Brain pericyte (primary cell): ENCODE results near the gene DGKI.

Experiments used
- DNase-seq: peaks from one replicate; pipeline ENCODE4 v3.0.0-alpha.2; 2012; ENCODE audit warnings: low read depth, low spot score

DGKI gene

DNA sequence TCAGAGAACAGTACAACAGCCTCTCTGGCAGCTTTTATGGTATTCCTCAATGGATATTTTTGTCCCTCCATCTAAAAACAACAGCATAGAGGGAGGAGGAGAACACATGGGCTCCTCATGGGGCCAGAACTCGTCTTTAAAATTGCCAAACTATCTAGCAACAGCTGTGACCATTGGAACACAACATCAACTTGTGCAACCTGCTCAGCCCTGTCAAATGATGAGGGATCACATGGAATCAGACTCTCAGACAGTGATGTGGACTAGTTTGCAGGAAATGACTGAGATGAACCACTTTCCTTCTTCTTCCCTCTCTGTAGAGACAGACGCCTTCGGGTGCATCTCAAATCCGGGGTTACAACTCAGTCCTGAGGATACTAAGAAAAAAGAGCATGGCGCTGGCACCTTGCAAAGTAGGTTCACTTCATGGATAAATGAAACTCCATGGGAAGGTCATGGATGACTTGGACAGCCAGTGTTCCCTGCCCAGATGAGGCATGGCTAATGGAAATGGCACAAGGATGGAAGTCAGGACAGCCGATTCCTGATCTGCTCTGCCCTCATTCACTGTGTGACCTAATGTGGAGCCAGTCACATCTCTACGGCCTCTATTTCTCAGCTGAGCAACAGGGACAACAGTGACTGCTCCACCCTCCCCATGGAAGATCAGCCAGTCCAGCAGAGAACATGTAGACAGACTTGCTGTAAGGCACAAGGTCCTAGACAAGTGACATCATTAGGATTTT is 24.6 kb upstream of the DGKI start:
- no peak for DNase-seq

DNA sequence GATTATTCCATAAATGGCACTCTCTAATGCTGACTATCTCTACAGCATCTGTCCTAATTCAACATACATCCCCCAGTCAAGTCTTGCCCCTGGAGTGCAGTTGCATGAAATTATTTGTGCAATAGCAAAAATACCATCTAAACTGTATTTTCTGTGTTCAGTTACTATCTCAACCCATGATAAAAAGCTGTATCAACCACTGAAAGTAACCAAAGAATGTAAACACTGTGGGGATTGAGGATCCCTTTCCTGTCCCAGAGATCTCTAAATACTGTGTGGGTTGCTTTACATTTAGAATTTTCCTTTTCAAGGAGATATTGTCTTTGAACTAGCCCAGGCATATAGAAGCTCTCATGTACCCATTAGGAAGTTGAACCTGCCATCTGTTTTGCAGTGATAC is 23.9 kb upstream of the DGKI start:
- DNase-seq: no peak

DNA sequence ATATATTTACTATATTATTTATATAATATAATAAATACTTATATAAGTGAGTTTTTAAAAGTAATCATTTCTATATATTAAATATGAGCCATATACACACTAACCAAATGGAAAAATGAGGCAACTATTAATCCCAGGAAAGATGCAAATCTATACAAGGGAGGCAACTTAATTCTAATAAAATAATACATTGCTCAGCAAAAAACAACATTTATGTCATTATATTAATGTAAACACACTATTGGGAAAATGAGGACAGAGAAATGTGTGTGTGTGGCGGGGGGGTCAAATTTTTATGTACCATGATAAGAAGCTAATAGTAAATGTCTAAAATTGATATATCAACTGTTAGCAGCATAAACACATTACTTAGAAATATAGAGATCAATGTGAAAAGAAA is 23.3 kb upstream of the DGKI start:
- no peak for DNase-seq

DNA sequence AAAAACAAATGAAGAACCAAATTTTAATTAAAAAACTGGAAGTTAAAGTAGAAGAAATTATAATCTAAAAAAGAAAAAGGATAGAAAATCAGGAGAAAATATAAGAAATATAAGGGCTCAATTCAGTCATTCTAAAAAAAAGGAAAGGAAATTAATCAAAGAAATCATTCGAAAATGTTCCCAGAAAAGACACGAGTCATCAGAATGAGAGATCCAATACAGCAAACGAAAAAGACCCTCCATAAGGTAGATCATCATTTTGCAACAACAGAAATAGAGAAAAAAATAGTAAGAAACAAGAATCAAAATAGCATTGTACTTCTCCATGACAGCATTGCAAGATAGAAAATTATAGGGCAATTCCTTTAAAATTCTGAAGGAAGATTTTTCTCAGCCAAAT is 22.5 kb upstream of the DGKI start:
- DNase-seq: no peak

DNA sequence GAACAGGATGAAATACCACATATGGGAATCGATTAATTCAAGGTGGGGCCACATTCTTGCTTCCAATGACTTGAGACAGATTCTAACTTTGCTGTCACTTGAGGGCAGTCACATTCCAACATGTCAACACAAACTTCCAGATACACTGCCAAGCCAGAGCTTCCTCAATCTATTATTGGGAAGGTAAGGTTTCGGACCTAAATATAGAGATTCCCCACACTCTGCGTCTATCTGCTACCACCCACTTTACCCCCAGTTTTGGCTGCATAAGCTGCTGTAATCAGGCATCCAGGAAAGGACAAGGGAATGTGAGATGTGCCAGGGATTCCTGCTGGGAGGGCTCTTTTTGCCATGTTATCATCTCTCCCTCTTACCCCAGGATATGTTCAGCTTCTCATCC is 20.5 kb upstream of the DGKI start:
- DNase-seq: no peak

DNA sequence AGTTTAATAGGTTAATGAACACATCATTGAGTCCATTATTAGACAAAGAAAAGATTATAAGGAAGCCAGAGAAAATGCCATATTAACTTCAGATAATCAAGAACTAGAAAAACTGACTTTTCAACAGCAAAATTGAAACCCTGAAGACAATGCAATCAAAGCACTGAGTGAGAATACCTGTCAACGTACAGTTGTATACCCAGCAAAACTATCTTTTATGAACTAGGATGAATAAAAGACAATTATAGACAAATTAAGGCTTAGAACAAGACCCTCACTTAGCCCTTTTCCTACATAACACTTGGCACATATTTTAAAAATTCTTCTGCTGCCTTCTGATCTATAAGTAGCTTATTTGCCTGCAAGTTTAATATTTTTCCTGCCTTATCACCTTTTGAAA is 19.0 kb upstream of the DGKI start:
- no peak for DNase-seq

DNA sequence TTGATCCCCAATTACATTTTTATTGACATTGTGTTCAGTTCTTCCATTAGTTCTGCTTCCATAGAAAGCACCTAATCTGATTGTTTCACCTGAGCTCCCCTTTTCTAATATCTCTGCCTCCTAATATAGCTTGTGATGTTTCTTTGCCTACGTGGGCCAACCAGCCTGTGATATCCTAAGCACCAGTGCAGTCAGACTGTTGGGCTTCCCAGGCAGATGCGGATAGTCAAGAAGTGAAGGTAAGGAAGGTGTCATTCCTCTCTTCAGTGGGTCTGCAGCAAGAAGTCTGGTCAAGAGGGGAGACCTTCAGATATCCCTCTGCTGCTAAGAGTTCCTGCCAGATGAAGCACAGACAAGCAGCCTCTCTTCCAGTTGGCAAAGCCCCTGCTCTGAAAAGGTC is 16.2 kb upstream of the DGKI start:
- DNase-seq: no peak

DNA sequence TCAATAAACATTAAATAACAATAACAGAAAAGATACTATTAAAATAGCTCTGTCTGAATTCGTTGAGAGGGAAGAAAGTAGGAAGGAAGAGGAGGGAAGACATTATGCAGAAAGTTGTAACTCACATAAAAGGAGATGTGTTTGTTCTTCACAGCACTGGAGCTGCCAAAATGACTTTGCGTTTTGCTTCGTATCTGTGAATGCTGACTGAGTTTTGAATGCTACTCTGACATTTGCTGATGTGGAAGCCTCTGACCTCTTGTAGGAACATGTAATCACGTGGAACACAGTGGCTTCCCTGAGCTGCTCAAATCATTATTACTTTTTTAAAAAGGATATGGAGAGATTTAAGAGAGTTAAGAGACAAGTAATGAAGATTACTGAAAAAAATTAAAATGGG is 15.6 kb upstream of the DGKI start:
- DNase-seq: no peak

DNA sequence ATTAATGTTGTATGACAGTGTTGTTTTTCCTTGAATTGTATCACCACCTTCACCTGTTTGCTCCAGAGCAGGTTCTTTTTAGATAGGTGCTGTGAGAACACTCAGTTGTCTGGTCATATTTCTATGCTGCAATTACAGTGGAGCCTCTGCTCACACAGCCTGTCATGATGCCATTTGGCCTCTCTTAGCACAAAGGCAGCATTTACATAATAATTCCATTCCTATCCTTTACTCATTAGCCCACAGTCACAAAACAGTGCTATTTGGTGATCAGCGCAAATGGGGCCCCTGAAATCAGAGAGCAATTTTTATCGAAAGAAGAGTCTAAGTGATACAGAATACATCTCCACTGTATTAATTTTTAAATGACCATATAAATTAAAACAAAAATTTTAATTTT is 13.8 kb upstream of the DGKI start:
- no peak for DNase-seq

DNA sequence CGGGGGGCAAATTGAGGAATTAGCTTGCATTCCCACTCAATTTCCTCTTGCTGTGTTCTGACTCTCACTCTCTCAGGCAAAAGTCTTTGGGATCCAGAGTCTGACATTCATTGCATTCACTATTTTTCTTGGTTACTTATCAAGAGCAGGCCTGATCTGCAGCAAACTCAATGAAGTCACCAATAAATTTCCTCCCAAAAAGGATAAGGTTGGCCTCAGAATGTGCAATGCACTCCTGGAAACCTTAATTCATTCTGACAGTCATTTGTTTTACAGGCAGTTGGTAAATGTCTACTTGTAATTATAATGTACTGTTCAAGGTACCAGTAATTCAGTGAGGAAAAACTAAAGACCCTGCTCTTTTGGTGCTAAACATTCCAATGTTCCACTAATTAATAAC is 6.3 kb upstream of the DGKI start:
- no peak for DNase-seq

DNA sequence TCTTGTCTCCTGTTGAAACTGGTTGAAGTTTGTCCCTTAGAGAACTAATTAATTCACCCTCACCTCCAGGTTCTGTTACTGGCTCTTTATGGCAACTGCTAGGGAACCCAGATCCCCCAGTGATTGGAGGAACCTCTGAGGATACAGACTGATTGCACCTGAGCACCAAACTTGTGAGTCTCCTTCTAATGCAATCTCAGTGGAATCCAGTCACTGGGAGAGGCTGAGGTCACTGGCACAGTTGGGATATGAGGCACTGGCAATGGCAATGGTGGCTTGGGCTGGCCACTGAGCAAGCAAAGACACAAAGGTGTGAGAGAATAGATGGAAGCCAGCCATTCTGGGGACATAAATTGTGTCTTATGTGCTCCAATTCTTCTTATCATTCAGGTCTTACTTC is 5.3 kb upstream of the DGKI start:
- DNase-seq: no peak

DNA sequence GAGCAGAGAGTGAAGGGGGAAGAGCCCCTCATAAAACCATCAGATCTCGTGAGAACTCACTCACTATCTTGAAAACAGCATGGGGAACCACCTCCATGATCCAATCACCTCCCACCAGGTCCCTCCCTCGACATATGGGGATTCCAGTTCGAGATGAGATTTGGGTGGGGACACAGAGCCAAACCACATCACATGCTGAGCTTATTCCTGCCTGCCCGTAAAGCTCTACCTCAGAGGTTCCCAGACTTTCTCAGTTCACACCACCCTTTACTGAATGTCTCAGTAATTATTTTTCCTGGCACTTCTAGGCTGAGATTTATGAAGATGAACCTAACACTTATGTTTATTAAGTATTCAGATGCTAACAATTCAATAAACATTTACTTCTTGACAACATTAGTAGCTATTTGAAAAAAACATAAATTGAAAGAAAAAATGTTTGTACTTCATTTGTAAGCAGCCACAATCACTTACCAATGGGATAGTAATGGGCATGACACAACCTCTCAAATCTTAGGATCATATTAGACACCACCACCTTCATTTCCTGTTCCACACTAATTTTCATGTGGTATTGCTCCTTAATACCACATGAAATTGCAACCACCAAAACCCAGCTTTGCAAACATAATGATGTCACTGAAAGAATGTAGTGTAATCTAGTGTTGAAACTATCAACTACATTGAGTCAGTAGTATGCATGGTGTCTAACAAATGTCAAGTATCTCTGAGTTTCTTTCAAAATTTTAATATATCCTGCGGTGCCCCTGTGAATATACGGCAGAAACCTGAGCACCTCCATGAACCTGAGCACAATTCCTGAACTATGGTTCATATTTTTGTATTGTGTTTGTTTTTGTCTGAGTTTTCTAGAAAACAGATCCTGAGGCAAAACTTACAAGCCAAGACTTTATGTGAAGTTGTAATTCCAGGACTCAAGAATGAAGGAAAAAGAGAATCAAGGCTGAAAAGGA is 4.5 kb upstream of the DGKI start:
- DNase-seq: no peak

DNA sequence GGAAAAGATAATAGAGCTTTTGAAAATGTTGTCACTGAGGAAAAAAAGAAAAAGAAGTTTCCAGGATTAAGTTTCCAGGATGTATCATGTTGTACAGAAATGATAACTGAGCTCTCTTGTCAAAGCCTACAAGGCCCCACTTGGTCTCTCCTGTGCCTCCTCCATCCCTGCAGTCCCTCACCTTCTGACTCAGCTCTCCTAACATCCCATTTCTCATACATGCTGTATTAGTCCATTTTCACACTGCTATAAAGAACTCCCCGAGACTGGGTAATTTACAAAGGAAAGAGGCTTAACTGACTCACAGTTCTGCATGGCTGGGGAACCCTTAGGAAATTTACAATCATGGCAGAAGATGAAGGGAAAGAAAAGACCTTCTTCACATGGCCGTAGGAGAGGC is 3.8 kb upstream of the DGKI start:
- no peak for DNase-seq

DNA sequence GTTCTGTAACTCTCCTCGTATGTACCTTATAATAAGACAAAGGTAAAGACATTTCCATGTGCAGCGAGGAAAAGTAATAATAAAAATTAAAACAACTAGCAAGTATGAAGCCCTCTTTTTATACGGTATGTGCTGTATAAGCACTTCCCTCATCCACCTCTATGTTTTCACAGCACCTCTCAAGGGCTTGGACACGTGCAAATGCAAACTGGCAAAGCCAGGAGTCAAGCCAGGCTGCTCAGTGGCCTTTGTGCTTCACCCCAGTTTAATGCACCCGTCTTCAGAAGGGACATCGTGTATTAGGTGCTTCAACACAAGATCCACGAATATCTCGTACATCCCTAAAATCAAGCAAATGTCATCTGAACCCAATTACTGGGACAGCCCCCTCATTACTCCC is 1.3 kb upstream of the DGKI start:
- DNase-seq: no peak

DNA sequence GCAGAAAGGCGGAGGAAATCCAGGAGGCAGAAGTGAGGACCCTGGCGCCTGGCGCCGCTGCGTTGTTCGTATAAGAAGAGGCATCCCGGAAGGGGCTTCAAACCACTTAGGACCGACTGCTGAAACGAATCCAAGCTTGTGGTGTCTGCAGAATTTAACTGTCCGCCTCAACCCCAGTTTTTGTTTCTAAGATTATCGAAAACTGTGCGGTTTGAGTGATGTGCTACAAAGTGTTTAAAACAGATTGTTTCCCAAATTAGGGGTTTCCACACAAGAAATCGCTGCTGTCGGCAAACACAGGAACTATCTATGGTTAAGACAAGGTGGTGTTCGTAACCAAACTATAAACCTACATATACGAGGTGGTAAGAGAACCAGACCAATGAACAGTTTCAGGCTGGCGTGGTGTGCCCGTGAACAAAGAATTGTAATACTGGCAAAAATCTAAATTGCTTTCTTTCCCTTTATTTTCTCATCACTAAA is 835 bp upstream of the DGKI start:
- no peak for DNase-seq

DNA sequence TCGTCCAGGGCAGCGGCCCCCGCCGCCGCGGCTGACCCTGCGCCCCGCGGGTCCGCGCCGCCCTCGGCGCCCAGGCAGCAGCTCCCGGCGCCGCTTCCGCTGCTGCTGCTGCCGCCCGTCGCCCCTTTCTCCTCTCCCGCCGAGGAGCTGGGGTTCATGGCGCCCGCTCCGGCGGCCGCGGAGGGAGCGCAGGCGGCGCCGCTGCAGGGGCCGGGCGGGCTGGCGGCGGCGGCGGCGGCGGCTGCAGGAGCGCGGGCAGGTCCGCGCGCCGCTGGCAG is 286 bp downstream of the DGKI start:
- no peak for DNase-seq

DNA sequence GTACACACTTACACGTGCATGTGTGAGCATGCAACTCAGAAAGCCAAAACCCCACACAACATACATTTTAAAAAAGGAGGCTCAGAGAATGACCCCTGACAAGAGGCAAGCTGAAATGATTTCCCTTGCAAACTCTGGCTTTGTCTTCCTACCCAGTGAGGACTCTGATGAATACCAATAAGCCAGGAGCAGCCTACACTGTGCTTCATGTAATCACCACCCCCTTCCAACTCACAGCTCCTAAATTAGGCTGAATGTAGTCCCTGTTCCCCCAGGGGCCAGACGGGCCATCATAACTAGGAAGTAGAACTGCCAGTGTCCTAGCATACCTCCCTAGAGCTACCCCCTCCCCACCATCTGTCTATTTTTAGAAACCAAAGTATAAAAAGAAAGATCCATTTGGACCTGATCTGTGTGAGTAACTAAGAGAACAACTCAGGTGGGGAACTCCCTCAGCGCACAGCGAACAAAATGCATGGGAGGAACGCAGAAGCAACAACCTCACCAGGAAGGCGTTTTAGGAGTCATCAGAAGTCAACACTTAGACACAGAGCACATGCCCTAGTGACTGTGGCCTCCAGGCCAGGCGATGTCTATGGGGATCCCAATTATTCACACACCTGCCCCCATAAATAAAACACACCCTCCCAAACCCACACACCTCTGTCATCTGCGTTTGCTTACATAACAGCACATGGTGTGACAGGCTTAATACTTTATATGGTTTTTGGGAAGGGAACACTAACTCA is 1.9 kb downstream of the DGKI start:
- no peak for DNase-seq

DNA sequence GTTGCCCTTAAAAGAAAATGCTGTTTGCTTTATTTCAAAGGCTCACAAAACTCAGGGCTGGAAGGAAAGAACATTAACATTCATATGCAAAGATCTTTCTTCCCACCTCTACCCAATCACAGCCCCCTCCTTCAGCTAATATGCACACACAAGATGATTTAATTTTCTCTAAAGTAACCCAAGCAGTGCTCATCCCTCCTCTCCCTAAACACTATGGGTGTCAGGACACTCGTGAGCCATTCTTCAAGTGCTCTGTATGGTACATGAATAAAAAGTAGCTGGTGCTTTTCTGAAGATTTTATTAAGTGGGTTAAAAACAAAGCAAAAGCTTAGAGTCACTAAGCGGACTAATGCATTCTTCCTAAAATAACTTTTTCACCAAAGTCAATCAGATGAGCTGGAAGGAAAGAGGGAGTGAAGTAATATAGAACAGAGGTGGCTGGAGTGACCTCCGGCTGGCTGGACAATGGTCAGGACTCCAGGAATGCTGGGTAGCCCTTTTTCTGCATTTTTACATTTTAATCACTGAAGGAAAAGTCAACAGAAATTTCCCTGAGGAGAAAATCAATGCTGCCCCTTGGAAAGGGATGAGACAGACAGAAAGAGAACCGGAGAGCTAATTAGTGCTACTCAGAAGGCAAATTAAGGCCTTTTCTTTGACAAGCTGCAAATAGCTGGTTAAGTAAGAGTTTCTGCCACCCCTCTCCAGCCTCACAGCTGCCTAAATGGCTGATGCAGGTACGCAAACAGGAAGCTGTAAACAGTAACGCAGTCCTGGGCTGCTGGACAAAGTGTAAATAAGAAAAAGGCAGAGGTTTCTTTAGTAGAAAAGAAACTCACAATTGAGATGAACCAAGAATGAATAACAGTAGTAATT is 6.6 kb downstream of the DGKI start:
- DNase-seq: no peak

DNA sequence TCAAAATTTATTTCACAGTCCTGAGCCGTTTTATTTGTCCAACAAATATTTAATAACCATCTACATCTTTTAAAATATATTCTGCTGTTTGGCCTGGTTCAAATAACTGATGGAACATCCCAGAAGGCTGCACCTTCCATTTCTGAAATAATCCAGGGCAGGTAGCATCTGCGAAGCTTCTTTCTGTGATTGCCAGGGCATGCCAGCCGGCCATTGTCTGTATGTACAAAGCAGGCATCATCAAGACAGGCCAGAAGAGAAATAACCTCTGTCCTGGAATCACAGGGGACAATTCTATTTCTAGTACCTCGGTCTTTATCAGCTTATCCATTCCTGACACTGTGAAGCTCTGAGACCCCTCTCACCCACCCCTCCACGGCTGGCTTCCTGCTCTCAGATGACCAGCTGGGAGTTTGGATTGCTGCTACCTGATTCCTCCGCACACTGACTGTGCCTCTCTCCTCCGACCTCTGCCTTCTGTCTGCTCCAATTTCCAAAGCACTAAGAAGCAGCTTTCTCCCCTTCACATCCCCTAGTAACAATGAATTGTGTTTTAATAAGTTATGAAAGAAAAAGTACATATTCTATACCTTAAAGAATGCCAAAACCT is 8.0 kb downstream of the DGKI start:
- DNase-seq: no peak

DNA sequence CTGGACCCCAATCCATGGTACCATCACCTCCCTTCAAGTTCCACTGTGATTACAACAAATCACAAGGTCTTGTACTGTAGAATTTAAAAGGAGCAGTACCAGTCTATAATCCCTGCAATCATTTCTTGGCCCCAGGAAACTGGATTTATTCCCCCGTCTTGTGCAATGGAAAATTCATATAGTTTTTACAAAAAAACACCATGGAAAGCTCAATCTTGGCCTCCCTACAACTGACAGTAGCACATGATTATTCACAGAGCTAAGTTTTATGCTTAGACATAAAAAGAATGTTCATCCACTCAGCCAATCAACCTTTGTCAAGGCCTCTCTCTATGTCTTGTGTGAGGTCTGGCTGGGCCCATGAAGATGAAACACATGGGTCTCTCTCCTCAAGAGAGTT is 10.2 kb downstream of the DGKI start:
- DNase-seq: no peak

DNA sequence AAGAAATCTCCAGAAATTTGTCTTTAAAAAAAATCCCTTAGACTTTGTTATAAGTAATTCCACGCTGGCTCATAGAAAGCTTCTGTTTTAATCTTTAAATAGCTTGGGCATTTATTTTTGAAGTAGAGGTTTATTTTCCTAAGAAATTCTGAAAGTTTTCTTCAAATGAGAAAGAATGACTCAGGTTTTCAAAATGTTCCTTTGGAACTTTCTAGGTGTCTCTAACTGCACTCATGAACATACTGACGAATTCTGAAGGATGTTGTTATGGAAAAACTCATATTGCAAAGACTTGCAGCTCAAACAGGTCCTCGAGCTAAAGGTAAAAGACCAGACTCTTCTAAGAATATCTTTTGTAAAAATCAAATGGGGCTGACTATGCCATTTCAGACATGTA is 10.7 kb downstream of the DGKI start:
- no peak for DNase-seq
